HG03571 (cell line): ENCODE measurements around the gene ZYX.

ENCODE experiments used
- ATAC-seq: cut with Tn5 transposase; IDR thresholded peaks from one replicate; pipeline ENCODE4 v1.9.1; 2021; ENCODE audit not compliant: unreplicated experiment

The ZYX gene

GRCh38 chr7:143362131-143363015 is 18.8 kb upstream of the ZYX start, which contains the start of gene FAM131B:
FAM131B (minus strand) TSS chr7:143362713; CDS start chr7:143362603, 110 bp downstream.
- ATAC-seq: peak; percentile 49

- ATAC-seq: no peak
Observed at GRCh38 chr7:143363016-143363937, 17.9 kb upstream of the ZYX start.

GRCh38 chr7:143367972-143368371 is 13.2 kb upstream of the ZYX start:
- ATAC-seq: no peak

- no peak for ATAC-seq
Observed at GRCh38 chr7:143368387-143368786, 12.8 kb upstream of the ZYX start.

- no peak for ATAC-seq
Observed at GRCh38 chr7:143369678-143370651, 11.2 kb upstream of the ZYX start.

- ATAC-seq: no peak
Observed at GRCh38 chr7:143372070-143372469, 9.1 kb upstream of the ZYX start.

- no peak for ATAC-seq
Observed at GRCh38 chr7:143373255-143373794, 7.8 kb upstream of the ZYX start.

- ATAC-seq: no peak
Observed at GRCh38 chr7:143374561-143374960, 6.6 kb upstream of the ZYX start.

- ATAC-seq: no peak
Observed at GRCh38 chr7:143375298-143376034, 5.7 kb upstream of the ZYX start.

GRCh38 chr7:143376396-143376795 is 4.7 kb upstream of the ZYX start:
- ATAC-seq: no peak

- peak; percentile 5 for ATAC-seq
Observed at GRCh38 chr7:143379611-143380259, 1.4 kb upstream of the ZYX start.

GRCh38 chr7:143380260-143380645 is 892 bp upstream of the ZYX start:
- ATAC-seq: peak; percentile 47

GRCh38 chr7:143381427-143382125 is 431 bp downstream of the ZYX start:
- peak; percentile 11 for ATAC-seq

- no peak for ATAC-seq
Observed at GRCh38 chr7:143382126-143382790, 1.1 kb downstream of the ZYX start.

- ATAC-seq: no peak
Observed at GRCh38 chr7:143382791-143383641, 1.9 kb downstream of the ZYX start.

GRCh38 chr7:143383642-143383957 is 2.5 kb downstream of the ZYX start:
- ATAC-seq: no peak

GRCh38 chr7:143384148-143384547 is 3.0 kb downstream of the ZYX start:
- no peak for ATAC-seq
